Fibroblast of skin of right biceps (primary cell): ENCODE results near the gene HIRIP3.
"Not testable (repeated sequence)": the region's sequence is repeated elsewhere in the genome, so short reads cannot be mapped to it uniquely, and the experiment has no call there.

Experiments
- DNase-seq: peaks from one replicate; pipeline ENCODE4 v3.0.0-alpha.2; 2013

Gene HIRIP3

DNA sequence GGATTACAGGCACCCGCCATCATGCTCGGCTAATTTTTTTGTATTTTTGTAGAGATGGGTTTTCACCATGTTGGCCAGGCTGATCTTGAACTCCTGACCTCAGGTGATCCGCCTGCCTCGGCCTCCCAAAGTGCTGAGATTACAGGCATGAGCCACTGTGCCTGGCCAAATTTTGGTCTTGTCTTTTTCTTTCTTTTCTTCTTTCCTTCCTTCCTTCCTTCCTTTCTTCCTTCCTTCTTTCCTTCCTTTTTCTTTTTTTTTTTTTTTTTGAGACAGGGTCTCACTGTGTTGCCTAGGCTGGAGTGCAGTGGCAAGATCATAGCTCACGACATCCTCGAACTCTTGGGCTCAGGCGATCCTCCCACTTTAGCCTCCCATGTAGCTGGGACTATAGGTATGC lies 20.0 kb upstream of the HIRIP3 start:
- not testable (repeated sequence) for DNase-seq

DNA sequence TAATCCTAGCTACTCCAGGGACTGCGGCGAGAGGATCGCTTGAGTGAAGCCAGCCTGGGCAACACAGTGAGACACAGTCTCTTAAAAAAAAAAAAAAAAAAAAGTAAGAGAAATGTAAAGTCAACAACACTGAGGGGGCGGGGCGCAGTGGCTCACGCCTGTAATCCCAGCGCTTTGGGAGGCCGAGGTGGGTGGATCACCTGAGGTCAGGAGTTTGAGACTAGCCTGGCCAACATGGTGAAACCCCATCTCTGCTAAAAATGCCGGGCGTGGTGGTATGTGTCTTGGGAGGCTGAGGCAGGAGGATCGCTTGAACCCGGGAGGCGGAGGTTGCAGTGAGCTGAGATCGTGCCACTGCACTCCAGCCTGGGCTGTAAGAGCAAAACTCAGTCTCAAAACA lies 17.2 kb upstream of the HIRIP3 start:
- not testable (repeated sequence) for DNase-seq

- DNase-seq = no peak
Measured at GRCh38 chr16:30011714-30012504, 16.5 kb upstream of the HIRIP3 start.

GRCh38 chr16:30010844-30011713 lies 15.7 kb upstream of the HIRIP3 start, which contains the start of gene DOC2A:
DOC2A (minus strand) TSS chr16:30011027; CDS start chr16:30010222, 805 bp downstream.
- no peak for DNase-seq

- DNase-seq = no peak
Measured at GRCh38 chr16:30009990-30010843, 14.8 kb upstream of the HIRIP3 start.

DNA sequence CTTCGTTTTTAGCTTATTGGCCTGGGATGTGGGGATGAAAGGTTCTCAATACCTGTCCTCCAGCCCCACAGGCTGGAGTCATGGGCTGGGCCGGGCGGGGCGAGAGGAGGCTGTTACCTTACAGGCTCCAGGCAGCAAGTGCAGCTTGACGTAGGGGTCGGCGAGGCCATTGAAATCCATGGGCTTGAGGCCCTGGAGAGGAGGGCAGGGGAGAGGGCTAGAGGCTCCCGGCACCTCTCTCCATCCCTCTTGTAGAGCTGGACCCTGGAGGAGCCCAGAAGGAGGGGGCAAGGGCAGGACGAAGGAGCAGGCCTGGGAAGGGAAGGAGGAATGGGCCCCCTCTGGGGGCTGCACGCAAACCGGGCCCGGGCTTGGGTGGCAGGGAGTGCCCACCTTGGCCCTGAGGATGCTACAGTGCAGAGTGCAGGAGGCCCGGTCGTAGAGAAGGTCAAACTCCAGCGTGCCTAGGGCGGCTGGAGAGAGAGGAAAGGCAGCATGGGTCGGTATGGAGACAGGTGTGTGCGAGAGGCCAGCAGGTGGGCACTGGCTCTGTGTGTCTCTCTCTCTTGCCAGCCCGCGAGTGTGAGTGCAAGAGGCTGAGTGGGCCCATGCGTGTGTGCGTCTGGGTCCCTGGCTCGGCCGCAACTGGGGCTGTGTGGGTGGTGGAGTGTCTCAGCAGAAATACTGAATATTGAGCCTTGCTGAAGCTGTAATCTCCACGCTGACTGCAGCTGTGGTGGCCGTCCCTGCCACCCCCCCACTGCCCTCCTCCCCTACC lies 13.9 kb upstream of the HIRIP3 start:
- no peak for DNase-seq

- DNase-seq = no peak
Measured at GRCh38 chr16:30007378-30007895, 12.0 kb upstream of the HIRIP3 start.

DNA sequence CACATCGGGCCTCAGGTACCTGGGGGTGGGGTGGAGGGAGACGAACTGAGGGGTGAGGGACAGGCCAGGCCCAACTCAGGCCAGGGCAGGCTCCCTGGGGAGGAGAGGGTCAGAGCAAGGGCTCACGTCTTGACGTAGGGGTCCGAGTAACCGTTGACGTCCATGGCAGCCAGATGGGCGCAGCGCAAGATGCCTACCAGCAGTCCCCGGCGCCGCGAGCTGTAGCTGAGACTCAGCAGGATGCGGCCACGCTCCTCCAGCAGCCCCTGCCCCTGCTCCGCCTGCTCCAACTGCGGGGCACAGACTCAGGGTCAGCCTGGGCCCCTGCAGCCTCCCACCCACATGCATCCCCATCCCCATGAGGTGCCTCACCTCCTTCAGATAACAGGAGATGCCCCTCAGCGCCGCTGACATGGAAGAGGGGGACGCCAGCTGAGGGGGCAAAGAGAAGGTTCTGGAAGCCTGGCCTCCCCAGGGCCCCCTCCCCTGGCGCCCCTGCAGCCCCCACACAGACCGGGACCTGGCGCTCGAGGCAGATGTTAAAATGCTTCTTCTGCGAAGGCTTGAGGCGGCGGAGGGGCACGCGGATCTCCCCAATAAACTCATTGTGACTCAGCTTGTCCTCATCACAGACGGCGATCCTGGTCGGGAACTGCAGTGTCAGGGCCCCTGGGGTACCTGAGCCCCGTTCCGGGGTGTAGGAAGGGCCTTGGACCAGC lies 11.4 kb upstream of the HIRIP3 start:
- DNase-seq = no peak

DNA sequence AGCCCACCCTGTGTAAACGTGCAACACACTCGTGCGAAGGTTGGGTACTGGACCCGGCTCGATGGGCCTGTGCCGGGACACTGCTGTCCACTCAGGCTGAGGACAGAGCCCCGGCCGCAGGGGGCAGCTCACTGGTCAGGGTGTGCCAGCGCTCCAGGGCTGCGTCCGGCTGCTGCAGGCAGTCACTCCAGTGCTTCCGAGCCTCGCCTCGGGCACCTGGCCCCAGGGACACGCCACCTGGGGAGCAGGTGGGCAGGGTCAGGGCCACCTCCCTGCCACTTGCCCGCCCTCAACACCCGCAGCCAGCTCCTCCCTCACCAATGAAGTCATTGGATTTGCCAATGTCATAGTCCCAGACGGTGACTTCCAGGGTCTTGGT lies 10.7 kb upstream of the HIRIP3 start:
- no peak for DNase-seq

DNA sequence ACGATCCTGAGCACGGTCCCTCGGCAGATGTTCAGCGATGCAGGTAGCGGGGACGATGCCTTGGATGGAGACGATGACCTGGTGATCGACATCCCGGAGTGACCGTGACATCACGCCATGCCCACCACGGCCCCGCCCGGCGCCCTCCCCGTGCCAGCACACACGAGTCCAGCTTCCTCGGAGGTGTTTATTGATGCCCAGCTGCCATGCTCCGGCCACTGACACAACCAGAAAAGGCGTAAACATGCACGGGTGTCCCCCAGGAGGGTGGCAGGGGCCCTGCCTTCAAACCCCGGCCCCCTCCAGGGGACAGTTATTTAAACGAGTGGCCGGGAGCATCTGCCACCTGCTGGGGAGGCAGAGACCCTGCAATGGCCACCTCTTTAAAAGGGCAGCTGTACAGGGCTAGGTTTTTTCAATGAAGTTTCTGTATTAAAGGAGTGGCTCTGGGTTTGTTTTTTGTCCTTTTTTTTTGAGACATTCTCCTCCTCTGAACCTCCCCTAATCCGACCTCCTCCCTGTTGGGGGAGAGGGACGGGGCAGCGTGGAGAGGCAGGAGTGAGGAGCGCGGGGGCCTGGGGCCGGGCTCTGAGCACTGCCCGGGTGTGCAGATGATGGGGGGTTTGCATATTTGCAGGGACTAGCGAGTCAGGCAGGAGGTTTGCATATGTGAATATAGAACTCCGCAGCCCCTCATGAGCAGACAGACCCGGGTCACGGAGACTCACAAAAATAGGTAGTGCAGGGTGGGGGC lies 10.1 kb upstream of the HIRIP3 start:
- peak; percentile 44 for DNase-seq

- DNase-seq = no peak
Measured at GRCh38 chr16:30004811-30005242, 9.4 kb upstream of the HIRIP3 start.

GRCh38 chr16:30004424-30004776 lies 9.0 kb upstream of the HIRIP3 start:
- DNase-seq = no peak

GRCh38 chr16:30003670-30004423 lies 8.4 kb upstream of the HIRIP3 start:
- no peak for DNase-seq

DNA sequence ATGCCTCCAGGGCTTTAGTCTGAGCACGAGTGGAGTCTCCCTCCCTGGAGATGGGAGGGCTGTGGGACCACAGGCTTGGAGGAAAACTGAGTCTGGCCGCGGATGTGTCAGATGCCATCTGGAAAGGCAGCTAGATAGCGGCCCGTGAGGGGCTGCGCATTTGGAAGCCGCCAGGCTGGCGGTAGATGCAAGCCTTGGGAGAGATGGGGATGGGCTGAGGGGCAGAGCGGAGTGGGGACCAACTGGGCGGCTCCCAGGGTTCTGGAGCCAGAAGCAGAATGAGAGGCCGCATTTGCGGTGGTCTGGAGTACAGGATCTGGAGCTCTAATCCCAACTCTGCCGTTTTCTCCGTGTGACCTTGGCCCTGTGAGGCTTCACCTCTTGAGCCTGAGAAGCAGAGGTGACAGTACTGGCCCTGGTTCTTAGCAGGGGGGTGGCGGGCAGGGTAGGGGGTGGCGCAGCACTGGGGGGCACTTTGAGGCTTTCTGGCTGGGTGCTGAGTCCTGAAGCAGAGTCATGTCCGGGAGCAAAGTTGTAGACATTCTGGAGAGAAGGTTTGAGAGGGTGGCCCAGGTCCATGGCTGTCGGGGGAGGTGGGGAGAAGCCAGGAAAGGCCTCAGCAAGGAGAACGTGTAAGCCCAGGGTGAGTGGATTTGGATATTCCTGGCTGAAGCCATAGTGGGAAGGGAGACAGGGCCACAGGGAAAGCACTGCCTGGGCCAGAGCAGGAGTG lies 7.4 kb upstream of the HIRIP3 start:
- no peak for DNase-seq

GRCh38 chr16:30000735-30001631 lies 5.6 kb upstream of the HIRIP3 start:
- DNase-seq = no peak

DNA sequence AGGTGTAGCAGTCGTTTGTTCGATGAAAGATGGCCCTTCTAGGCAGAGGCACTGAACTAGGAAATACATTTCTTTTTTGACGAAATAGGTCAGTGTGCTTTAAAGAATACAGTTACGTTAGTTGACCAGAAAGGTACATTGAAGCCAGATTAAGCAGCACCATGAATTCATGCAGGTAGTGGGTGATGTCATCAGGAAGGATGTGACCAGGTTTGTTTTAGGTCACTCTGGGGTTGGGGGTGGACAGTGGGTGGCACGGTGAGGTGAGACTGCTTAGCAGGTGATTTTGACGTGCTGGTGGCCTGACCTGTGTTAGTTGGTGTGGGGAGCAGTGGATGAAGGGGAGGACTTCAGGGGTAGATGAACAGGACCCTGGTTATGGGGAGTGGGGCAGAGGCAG lies 4.2 kb upstream of the HIRIP3 start:
- no peak for DNase-seq

DNA sequence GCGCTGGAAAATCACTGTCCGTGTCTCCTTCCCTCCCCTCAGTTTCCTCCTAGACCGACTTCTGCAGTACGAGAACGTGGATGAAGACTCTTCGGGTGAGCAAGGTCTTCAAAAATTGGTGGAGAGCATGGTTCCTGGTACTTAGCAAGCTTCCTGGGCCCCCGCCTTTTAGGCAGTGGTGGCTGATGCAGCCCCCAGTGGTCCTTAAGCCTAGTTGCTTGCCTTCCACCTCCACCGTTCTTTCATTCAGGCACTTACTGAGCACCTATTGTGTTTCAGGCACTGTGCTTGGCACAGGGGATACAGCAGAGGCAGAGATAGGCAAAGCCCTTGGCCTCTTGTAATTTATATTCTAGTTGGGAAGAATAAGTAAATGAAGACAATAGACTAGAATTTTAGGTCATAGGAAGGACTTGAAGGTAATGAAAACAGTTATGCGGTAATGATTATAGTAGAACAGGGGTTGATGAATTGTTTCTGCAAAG lies 1.4 kb upstream of the HIRIP3 start:
- DNase-seq = no peak
